ENCODE data around the gene IQUB. TPM values are rescaled to one million over a fixed set of nuclear protein-coding genes. Genes with fewer than 3 reads are reported as not detected.

Gene IQUB
- total RNA-seq, 1 donor from 2014 or later, result 0.98 TPM

- Mint-ChIP-seq H3K9me3 (ENCODE audit: unreplicated experiment) (no peaks in the 10 kb centered on the region), H3K4me3 (ENCODE audit: unreplicated experiment) (no peak overlapping the region), H3K27ac (ENCODE audit: unreplicated experiment) (no peak overlapping the region), H3K27me3 (ENCODE audit: unreplicated experiment) (peaks cover 1% of the 10 kb centered on the region), H3K36me3 (ENCODE audit: unreplicated experiment) (peaks cover 5% of the 10 kb centered on the region), H3K4me1 (ENCODE audit: low read depth, unreplicated experiment) (peaks cover 2% of the 10 kb centered on the region)
- TF ChIP-seq CTCF (IDR thresholded peaks at IDR 0.05; ENCODE audit: partially characterized antibody, unreplicated experiment), result no peak
- no peak for DNase-seq
Observed at GRCh38 chr7:123548406-123548805, 14.0 kb upstream of the IQUB start.

GRCh38 chr7:123539871-123540270, 5.5 kb upstream of the IQUB start:
- H3K9me3 Mint-ChIP-seq (ENCODE audit: unreplicated experiment), result no peaks in the 10 kb centered on the region
- DNase-seq, result no peak
- no peak overlapping the region for H3K4me3 Mint-ChIP-seq (ENCODE audit: unreplicated experiment)
- H3K4me1 Mint-ChIP-seq (ENCODE audit: low read depth, unreplicated experiment), result no peaks in the 10 kb centered on the region
- no peaks in the 10 kb centered on the region for H3K36me3 Mint-ChIP-seq (ENCODE audit: unreplicated experiment)
- no peak for TF ChIP-seq CTCF (IDR thresholded peaks at IDR 0.05; ENCODE audit: partially characterized antibody, unreplicated experiment)
- H3K27ac Mint-ChIP-seq (ENCODE audit: unreplicated experiment), result no peak overlapping the region
- no peaks in the 10 kb centered on the region for H3K27me3 Mint-ChIP-seq (ENCODE audit: unreplicated experiment)

GRCh38 chr7:123538897-123539296, 4.5 kb upstream of the IQUB start:
- no peaks in the 10 kb centered on the region for H3K27me3 Mint-ChIP-seq (ENCODE audit: unreplicated experiment)
- H3K4me1 Mint-ChIP-seq (ENCODE audit: low read depth, unreplicated experiment), result peaks cover 2% of the 10 kb centered on the region
- no peak overlapping the region for H3K4me3 Mint-ChIP-seq (ENCODE audit: unreplicated experiment)
- H3K9me3 Mint-ChIP-seq (ENCODE audit: unreplicated experiment), result no peaks in the 10 kb centered on the region
- H3K36me3 Mint-ChIP-seq (ENCODE audit: unreplicated experiment), result no peaks in the 10 kb centered on the region
- TF ChIP-seq CTCF (IDR thresholded peaks at IDR 0.05; ENCODE audit: partially characterized antibody, unreplicated experiment), result no peak
- H3K27ac Mint-ChIP-seq (ENCODE audit: unreplicated experiment), result no peak overlapping the region
- no peak for DNase-seq

- no peak for DNase-seq
- no peak for TF ChIP-seq CTCF (IDR thresholded peaks at IDR 0.05; ENCODE audit: partially characterized antibody, unreplicated experiment)
- Mint-ChIP-seq H3K27ac (ENCODE audit: unreplicated experiment) (no peak overlapping the region), H3K9me3 (ENCODE audit: unreplicated experiment) (no peaks in the 10 kb centered on the region), H3K27me3 (ENCODE audit: unreplicated experiment) (no peaks in the 10 kb centered on the region), H3K4me1 (ENCODE audit: low read depth, unreplicated experiment) (peaks cover 3% of the 10 kb centered on the region), H3K36me3 (ENCODE audit: unreplicated experiment) (no peaks in the 10 kb centered on the region), H3K4me3 (ENCODE audit: unreplicated experiment) (no peak overlapping the region)
Observed at GRCh38 chr7:123538189-123538714, 3.9 kb upstream of the IQUB start.

- H3K27me3 Mint-ChIP-seq (ENCODE audit: unreplicated experiment), result peaks cover 1% of the 10 kb centered on the region
- H3K36me3 Mint-ChIP-seq (ENCODE audit: unreplicated experiment), result no peaks in the 10 kb centered on the region
- no peak overlapping the region for H3K4me3 Mint-ChIP-seq (ENCODE audit: unreplicated experiment)
- peak; percentile 52 for TF ChIP-seq CTCF (IDR thresholded peaks at IDR 0.05; ENCODE audit: partially characterized antibody, unreplicated experiment)
- DNase-seq, result no peak
- H3K4me1 Mint-ChIP-seq (ENCODE audit: low read depth, unreplicated experiment), result peaks cover 6% of the 10 kb centered on the region
- no peak overlapping the region for H3K27ac Mint-ChIP-seq (ENCODE audit: unreplicated experiment)
- H3K9me3 Mint-ChIP-seq (ENCODE audit: unreplicated experiment), result no peaks in the 10 kb centered on the region
Observed at GRCh38 chr7:123537026-123537642, 2.7 kb upstream of the IQUB start.
